Upper lobe of left lung (tissue), 4 donors: ENCODE data around the gene ACP3.

Experiments
- CTCF ChIP-seq, 6 experiments: fragments of 450-650 bp in 4 of 6; fragments of 200-600 bp in 2 of 6; sonication (generic) in 2 of 6; IDR thresholded peaks; one replicate each; pipeline ENCODE4 v1.5.1; 2016 to 2019; ENCODE audit warnings: antibody characterized with exemption in 6 of 6
- EP300 ChIP-seq, 4 donors: sonication (generic); formaldehyde crosslinking; IDR thresholded peaks; one replicate each; pipeline ENCODE4 v1.5.1; 2017; ENCODE audit warnings: antibody characterized with exemption in 4 of 4, control low read depth in 2 of 4
- POLR2A ChIP-seq, 4 donors: fragments of 450-650 bp; IDR thresholded peaks; one replicate each; pipeline ENCODE4 v1.5.1; 2016 to 2017; ENCODE audit warnings: antibody characterized with exemption in 4 of 4, mild to moderate bottlenecking in 2 of 4
- POLR2AphosphoS5 ChIP-seq, 2 donors: sonication (generic); formaldehyde crosslinking; IDR thresholded peaks; one replicate each; pipeline ENCODE4 v1.5.1; 2017; ENCODE audit warnings: antibody characterized with exemption in 2 of 2

DNA sequence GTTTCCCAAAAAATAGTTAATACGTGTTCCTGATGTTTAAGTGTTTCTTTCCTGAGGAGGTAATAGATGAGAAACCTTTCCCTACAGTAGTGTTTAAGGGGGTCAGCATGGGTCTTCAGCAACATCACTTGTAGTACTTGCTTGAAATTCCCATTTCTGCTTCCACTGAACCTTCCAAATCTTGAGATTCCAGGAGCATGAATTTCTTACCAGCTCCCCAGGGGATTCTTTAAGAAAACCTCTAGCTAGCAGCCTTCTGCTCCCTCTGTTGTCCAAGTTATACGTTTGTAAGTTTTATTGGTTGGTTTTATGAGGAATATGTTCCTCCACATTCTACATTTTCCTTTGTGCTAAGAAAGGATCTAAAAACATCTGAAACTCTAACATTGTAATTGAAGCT, 38.2 kb upstream of the ACP3 start:
- TF ChIP-seq POLR2A (IDR thresholded peaks at IDR 0.05) (no peak), CTCF (IDR thresholded peaks at IDR 0.05) (no peak), POLR2AphosphoS5 (IDR thresholded peaks at IDR 0.05) (no peak), EP300 (IDR thresholded peaks at IDR 0.05) (no peak)
